Stimulated activated CD4-positive, alpha-beta T cell treated with anti-CD3 and anti-CD28 coated beads, Interleukin-2, amount 100 ng/mL, for 4 hours (primary cell): ENCODE measurements around the gene RHOG.
A peak's percentile ranks its signal among the peaks of the same experiment; 100 is the strongest.
"Not testable (repeated sequence)": the region's sequence is repeated elsewhere in the genome, so short reads cannot be mapped to it uniquely, and the experiment has no call there.

Source experiments
- DNase-seq: peaks from one replicate; pipeline ENCODE4 v3.0.0-alpha.2; 2020; ENCODE audit warnings: low read depth

Gene RHOG

GRCh38 chr11:3840870-3841425 is at the start of gene RHOG:
Gene RHOG (minus strand): TSS chr11:3840959. CDS start chr11:3828138, 12,821 bp downstream.
- no peak for DNase-seq

DNA sequence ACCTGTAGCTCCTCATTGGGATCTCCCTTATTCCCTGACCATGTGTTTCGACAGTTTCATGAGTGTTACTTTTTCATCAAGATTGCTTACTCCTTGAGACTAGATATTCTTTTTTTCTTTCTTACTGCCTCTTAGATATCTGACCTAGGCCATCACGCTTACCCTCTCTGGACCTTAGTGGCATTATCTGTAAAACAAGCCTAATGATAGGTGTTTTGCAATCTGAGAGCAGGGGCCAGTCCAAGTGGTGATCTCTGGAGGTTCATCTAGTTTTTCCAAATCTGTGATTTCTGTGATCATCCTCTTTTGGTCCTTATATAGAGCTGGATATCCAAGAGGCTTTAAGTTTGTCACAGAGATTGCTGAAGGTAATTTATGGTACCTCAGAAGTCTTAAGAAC is 49.3 kb upstream of the RHOG start:
- DNase-seq = no peak

GRCh38 chr11:3888876-3889275 is 48.1 kb upstream of the RHOG start:
- DNase-seq = no peak

DNA sequence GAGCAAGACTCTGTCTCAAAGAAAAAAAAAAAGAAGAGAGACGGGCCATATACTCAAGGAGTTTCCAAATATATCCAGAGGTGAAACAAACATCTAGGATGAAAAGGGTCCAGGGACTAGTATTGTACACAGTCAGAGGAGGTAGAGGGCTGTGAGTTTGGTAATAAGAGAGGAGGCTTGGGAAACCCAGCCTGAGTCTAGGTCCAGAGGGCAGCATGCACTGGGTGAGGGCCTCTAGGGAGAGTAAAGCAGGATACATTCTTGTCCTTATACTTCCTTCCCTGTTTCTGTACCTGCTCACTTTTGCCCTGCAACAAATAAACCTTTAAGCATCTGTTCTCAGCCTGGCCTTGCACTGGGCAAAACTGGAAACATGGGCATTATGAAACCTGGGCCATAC is 46.2 kb upstream of the RHOG start:
- no peak for DNase-seq

- no peak for DNase-seq
Measured at GRCh38 chr11:3885855-3886254, 45.1 kb upstream of the RHOG start.

DNA sequence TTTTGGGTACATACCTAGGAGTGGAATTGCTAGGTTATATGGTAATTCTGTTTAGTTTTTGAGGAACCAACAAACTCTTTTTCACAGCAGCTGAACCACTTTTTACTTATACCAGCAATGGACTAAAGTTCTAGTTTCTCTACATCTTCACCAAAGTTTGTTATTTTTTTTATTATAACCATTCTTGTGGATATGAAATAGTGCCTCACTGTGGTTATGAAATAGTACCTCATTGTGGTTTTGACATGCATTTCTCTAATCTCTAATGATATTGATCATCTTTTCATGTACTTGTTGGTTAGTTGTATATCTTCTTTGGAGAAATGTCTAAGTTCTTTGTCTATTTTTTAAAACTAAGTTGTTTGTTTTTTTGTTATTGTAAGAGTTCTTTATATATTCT is 41.9 kb upstream of the RHOG start:
- no peak for DNase-seq

DNA sequence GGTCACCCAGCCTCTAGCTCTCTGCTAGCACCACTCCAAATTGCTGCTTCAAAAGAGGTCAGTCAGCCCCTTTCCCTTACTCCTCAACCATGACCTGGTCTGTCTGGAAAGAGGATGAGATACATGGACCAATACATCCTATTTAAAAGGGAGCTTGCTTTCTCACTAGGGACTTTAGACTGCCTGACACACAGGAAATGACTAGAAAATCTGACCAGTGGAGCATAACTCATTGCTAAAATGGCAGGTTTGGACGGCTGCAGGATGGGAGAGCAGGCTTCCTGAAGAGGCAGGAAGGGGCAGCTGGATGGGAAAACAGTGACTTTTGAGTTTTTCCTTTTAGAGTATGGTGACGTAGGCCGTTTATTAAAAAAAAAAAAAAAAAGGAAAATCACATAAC is 40.0 kb upstream of the RHOG start:
- DNase-seq = no peak

DNA sequence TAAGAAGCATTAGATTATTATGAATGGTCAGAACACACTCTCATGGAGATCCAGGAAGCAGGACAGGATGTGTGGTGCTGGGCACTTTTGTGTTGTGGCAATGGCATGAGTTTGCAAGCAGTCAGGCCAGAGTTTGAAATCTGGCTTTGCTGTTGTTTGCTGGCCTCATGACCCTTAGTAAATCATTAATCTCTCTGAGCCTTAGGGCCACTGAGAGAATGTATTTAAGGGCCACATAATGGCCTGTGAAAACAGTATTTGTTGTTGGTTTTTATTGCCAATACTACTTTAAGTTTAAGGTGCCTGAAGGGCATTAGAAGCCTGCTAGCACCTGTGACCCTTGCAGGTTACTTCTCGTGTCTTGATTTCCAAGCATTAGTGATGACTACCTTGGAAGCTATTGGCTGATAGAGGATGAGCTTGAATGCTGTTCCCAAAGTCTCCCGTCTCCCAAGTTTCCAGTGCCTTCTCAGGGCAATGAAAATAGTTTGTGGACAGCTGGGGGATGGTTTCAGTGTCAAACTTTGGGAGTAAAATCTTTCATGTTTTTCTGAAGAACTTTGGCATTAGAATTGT is 39.3 kb upstream of the RHOG start:
- no peak for DNase-seq

- DNase-seq = no peak
Measured at GRCh38 chr11:3879216-3879966, 38.6 kb upstream of the RHOG start.

DNA sequence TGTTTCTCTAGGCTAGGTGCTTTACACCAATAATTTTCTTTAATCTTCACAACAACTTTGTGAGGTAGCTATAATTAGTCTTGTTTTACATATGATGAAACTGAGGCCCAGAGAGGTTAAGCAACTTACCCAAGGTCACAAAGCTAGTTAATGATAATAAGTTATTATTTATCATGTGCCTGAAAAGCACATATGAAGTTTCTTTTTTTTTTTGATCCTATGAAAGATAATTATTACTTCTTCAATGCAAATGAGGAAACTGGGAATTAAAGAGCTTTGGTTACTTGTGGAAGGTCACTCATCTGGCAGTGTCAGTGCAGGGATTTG is 37.5 kb upstream of the RHOG start:
- DNase-seq = no peak

DNA sequence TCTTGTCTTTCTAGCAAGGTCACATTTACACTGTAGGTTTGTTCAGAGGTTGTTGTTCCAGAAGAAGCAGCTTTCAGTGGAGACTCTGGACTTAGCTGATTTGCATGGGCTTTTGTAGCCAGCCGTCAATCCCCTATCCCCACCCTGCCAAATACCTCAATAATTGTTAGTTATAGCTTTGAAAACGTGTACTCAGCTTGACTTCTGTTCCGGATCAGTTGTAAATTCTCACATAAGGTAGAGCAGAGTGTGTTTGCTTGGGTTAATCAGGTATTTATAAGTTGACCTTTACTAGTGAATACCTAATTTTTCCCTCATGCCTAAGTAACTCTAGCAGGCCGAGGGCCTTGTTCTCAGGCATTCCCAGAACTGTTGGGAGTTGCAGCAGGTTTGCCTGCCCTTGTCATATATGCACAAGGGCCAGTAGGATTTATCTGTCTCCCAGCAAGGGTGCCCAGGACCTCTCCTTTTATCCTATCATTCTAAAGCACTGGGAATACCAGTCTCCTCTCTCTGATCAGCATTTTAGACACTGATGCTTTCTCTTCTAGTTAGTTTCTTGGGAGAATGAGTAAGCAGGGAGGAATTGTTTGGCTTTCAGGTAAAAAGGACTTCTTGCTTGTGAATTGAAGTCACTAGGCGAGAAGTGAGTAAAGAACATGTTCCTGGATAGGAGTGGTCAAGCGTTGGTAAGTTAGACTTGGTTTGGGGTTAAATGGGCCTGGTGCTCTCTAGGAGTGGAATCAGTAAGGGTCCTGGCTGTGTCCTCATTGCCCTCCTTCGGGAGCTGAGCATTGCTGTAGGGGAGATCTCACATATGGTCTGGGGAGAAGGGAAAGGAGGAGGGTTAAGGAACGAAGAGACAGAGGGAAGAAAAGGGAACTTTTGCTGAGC is 36.9 kb upstream of the RHOG start:
- DNase-seq = no peak

GRCh38 chr11:3876613-3877012 is 35.9 kb upstream of the RHOG start:
- DNase-seq = no peak

DNA sequence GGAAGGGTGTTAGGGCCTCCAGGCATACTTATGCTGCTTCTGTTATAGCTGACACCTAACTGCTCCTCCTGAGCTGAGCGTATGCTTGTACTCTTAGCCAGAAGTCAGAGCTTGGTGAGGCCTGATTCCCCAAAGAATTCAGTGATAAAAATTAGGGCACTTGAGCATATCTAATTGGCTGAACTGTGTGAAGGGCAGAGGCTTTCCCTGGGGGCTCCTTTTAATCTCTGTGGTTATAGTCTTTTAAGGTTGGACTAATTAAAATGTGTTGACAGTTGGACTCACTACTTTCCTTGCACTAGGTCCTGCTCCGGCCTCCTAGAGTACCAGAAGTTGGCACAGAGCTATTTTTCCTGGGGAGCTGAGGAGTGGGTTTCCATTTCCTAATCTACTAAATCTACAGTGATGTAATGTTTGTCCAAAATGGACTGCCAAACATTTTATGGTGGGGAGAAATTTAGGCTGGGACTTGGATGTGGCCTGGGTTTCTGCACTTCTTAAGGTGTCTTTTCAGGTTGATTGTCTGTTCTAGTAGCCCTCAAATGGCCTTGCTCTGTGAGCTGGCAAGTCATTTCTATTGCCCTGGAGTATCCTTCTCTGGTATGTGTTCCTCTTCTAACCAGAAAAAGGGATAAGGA is 33.1 kb upstream of the RHOG start:
- DNase-seq = no peak

DNA sequence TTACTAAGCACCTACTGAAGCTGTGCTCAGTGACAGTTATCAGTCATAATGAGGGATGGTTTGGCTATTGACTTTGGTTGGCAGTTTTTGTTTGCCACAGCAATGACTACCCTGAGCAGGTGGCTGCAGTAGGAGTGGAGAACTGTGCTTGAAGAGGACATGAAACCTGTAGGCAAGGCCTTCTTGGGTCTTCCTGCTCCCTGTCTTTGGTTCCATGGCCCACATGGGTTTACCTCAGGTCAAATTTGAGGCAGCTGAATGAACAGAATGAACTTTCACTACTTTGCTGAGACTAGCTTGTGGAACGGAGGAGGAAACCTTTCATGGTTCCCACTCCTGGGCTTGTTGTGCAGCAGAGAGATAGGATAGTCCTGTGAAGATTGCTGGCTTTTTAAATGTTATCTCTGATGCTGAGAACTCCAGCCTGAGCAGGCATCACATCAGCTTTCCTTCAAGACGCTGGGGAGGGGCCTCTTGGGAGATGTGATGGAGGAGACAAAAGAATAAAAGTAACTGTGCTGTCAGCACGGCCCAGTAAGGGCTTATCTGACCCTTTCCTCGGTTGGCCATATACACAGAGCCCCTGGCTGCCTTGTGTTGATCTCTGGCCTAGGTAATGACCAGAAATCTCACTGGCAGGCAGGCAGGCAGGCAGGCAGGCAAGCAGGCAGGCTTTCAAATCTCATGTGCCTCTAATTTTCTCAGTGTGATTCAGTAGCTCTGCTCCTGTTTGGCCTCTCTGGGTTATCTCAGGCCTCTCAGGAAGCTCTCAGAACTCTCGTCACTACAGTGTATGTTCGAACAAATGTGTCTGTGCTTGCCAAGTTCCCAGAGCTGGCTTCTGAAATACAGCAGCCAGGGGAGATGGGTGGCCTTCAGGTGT is 26.7 kb upstream of the RHOG start:
- DNase-seq = no peak

GRCh38 chr11:3866836-3867208 is 26.1 kb upstream of the RHOG start:
- no peak for DNase-seq

GRCh38 chr11:3866206-3866605 is 25.4 kb upstream of the RHOG start:
- no peak for DNase-seq

GRCh38 chr11:3865388-3866193 is 24.8 kb upstream of the RHOG start:
- DNase-seq = no peak

DNA sequence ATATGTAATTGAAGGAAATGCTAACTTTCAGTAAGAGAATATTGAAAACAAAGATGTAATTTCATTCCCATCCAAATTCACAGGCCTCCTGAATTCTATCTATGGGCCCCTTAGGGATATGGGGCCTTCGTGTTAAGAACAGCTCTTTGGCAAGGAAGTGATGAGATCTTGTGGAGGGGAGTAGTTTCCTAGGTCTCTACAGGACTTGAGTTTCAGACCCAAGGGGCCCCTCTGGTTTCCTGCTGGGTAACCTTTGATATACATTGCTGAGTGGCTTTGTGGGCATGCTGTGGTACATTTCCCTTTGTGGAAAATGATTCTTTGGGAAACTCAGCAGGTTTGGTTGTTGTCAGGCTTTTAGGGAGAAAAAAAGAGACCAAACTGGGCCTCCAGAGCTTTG is 20.9 kb upstream of the RHOG start:
- no peak for DNase-seq

- DNase-seq = not testable (repeated sequence)
Measured at GRCh38 chr11:3860898-3861393, 20.2 kb upstream of the RHOG start.

DNA sequence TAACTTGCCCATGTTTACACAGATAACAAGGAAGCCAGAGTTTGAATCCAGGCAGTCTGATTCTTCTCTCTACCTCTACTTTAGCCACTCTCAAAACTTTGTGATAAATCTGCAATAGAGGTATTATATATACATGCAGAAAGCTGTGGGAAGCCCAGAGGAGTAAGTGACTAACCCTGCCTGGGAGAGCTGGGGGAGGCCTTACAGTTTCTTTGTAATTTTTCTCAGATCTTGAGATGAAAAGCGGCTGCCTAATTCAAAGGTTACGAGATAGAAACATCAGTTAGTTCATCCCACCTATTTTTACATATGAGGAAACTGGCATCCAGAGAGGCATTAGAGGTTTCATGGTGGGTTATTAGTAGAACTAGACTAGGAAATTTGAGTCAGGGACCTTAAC is 19.6 kb upstream of the RHOG start:
- peak; percentile 57 for DNase-seq
